ENCODE results near the gene DDX20.

The DDX20 gene, protein sequence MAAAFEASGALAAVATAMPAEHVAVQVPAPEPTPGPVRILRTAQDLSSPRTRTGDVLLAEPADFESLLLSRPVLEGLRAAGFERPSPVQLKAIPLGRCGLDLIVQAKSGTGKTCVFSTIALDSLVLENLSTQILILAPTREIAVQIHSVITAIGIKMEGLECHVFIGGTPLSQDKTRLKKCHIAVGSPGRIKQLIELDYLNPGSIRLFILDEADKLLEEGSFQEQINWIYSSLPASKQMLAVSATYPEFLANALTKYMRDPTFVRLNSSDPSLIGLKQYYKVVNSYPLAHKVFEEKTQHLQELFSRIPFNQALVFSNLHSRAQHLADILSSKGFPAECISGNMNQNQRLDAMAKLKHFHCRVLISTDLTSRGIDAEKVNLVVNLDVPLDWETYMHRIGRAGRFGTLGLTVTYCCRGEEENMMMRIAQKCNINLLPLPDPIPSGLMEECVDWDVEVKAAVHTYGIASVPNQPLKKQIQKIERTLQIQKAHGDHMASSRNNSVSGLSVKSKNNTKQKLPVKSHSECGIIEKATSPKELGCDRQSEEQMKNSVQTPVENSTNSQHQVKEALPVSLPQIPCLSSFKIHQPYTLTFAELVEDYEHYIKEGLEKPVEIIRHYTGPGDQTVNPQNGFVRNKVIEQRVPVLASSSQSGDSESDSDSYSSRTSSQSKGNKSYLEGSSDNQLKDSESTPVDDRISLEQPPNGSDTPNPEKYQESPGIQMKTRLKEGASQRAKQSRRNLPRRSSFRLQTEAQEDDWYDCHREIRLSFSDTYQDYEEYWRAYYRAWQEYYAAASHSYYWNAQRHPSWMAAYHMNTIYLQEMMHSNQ

DNA sequence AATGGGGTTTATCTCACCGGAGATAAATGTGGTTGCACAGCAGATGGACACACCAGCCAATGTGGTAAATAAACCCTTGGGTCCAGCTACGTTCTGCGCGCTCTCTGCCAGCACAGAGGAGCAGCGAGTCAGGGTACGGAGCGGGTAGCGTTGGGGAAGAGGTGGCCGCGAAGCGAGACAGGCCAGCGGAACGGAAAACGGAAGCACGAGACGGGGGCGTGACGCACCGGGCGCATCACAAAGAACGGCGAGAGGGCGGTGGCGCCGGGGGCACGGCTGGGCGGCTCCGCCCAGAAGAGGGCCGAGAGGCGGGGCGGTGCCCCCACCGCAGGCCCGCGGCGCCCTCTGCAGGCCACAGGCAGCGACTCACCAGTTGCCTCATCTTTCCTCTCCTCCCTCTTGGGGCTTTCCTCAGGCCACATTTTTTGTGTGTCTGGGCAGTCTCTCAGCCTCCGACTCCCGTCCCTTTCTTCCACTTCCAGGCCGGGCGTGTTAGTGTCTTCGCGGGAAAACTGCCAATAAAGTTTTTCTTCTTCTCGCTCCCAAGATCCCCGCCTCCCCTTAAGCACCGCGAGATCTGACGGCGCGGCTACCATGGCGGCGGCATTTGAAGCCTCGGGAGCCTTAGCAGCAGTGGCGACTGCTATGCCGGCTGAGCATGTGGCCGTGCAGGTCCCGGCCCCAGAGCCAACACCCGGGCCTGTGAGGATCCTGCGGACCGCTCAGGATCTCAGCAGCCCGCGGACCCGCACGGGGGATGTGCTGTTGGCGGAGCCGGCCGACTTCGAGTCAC lies at the start of gene DDX20:
TSS of gene DDX20 (plus strand) at position 571 of the 793 bp plus-strand sequence. CDS start at position 595, 24 bp downstream.
- peak; percentile 96 for DNase-seq (ENCODE audit: low read depth)

DNA sequence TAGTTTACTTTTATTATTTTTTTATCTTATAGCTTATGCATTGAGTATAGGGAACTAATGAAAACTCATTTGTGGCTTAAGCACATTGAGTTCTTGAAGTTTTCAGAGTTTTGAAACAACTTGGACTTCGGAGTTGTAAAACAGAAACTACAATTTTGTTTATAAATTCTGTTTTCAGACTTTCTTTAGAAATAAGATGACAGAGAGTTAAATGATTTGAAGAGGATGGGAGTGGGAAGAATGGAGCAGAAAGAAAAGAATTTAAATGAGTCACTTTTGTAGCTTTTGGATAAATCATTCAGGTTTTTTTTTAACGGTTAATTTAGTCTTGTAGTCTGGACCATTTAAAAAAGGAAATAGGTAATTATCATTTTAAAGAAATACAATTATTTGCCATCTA lies 48.8 kb upstream of the DDX20 start:
- DNase-seq (ENCODE audit: low read depth), result no peak

DNA sequence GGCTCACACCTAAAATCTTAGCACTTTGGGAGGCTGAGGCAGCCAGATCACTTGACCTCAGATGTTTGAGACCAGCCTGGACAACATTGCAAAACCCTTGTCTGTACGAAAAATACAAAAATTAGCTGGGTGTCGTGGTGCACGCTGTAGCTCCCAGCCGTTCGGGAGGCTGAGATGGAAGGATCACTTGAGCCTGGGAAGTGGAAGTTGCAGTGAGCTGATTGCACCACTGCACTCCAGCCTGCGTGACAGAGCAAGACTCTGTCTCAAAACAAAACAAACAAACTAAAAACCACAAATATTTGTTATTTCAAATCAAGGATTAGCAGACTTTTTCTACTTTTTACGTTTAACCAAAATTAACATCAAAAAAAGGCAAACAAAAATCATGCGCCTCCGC lies 47.8 kb upstream of the DDX20 start:
- DNase-seq (ENCODE audit: low read depth), result peak; percentile 21

- DNase-seq (ENCODE audit: low read depth), result no peak
Measured at GRCh38 chr1:111709986-111710385, 45.7 kb upstream of the DDX20 start.

- DNase-seq (ENCODE audit: low read depth), result no peak
Measured at GRCh38 chr1:111716333-111716732, 39.4 kb upstream of the DDX20 start.

DNA sequence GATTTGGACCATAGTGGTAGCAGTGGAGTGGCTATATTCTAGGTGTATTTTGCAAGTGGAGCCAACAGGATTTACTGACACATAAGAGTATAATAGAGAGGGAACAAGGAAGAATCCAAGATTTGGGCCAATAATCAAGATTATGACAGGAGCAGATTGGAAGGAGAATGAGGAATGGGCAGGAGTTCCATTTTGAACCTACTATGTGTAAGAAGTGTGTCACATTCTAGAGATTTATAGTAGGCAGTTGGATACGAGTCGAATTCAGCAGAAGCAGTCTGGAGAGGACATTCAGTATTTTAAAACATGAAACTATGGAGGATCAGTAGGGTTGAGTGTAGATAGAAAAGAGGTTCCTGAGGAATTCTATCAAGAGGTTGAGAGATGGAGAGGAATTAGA lies 38.3 kb upstream of the DDX20 start:
- no peak for DNase-seq (ENCODE audit: low read depth)

- no peak for DNase-seq (ENCODE audit: low read depth)
Measured at GRCh38 chr1:111719135-111719534, 36.6 kb upstream of the DDX20 start.

GRCh38 chr1:111719674-111720132 lies 36.0 kb upstream of the DDX20 start:
- DNase-seq (ENCODE audit: low read depth), result no peak

DNA sequence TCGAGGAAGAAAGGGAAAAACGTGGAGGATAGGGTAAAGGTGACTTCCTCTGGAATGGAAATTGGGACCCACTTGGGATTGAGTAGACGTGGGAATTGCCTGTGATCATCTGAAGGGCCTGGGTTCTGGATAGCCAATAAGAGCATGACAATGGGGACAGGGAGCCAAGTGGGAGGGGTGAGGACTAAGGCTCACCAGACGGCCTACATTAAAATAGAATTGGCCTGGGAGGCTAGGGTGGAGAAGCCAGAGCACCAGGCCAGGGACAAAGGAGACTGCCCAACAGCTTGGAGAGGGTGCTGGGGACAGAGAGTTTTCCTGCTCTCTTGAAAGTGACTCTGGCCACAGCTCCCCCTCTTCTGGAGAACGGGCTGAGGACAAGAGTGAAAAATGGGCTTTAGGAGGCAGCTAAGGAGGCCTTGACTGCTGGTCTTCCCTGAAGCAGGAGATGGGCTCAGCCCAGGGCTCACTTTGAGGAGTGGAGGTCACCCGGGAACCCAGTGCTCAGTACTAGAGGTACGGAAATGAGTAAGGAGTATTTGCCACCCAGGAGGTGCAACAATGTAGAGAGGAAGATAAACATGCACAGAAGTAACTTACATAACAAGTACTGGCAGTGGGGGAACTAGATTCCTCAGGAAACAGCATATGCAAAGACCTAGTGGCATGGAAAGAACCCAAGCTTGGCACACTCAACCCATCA lies 35.3 kb upstream of the DDX20 start:
- DNase-seq (ENCODE audit: low read depth), result no peak

- DNase-seq (ENCODE audit: low read depth), result no peak
Measured at GRCh38 chr1:111720977-111721786, 34.5 kb upstream of the DDX20 start.

DNA sequence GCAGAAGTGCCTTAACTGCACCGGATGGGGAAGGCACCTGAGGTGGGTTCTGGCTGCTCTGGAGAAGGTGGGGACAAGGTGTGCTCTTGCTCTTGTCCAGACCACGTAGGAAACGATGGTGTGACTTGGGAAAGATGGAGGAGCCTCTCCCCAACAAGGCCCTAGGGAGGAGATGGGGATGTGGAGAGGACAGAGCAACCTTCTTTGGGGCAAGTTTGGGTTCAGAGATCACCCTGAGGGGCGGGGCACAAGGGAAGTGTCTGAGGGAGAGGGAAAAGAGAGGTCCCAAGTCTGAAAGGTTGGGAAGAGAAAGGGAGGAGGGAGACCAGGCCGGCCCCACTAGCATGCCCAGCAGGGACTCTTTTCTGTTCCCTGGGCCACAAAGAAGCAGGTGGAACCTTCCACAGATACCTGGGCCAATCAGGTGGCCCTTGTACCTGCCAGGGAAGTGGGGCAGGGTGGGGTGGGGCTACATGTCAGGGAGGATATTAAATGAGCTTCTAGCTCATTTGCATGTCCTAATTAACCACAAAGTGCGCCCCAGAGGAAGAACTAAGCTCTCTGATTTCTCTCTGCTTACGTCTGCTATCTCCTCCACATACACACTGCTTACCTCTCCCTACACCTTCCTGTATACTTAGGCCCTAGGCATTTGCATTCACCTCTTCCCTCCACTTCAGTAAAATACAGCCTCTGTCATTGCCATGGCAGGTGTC lies 32.5 kb upstream of the DDX20 start:
- no peak for DNase-seq (ENCODE audit: low read depth)

DNA sequence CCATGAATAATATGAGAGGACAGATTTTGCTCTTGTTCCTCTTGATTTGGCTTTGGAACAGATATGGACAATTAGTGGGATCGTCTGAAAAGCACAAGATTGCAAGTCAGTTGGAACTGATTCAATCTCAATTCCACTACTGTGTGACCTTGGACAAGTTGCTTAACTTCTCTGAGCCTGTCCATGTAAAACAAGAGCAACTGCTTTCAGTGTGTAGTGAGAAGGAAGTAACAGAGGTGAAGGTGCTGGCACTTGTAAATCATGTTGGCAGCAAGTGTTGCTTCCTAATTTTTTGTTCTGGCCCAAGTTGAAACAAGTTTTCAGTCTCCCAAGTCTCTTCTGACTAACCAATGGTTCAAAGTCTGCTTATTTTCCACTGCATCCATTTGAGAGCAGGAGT lies 31.8 kb upstream of the DDX20 start:
- DNase-seq (ENCODE audit: low read depth), result no peak

DNA sequence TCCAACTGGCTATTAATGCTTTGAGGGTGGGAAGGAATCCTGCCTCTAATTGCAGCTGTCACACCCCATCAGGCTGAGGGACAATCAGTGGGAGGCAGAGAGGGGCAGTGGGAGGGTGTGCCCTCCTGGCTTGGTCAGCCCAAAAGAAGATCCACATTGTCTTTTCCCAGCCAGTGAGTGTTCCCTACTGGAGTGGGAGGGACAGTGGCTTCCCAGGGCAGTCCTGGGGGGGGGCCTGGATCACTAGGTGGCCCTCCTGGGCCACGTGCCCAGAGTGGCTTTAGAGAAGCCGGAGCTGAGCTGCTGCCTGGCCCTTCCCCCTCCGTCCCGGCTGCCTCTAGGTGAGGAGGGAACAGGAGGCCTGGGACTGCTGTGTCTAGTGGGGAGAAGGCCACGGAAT lies 30.5 kb upstream of the DDX20 start:
- DNase-seq (ENCODE audit: low read depth), result no peak

GRCh38 chr1:111727056-111727455 lies 28.6 kb upstream of the DDX20 start:
- no peak for DNase-seq (ENCODE audit: low read depth)

DNA sequence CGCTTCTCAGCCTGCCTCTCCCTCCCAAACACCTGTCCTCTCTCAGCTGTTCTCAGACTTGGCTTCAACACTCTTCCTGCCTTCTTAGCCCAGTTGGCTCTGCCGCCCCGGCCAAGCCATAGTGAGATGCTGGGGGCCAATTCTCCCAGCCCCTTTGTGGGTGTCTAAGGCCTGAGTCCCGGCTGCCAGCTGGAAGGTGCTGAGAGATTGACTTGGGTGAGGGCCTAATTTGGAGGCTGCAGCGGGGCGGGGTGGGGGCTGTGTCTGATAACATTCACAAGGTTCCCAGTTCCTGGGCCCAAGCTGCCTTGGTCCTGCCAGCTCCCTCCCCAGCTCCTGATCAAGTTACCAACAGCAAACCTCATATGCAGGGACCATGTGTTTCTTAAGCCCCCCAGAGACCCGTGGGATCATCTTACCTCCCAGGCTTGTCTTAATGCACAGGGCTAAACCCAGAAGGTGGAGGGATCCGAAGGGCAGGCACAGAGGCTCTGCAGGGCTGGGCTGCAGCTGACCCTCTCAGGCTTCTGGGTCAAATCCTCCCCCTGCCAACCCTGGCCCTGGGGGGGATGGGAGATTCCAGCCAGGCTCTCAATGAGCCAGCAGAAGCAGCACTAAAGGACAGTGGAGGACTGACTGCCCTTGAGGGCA lies 26.3 kb upstream of the DDX20 start:
- DNase-seq (ENCODE audit: low read depth), result no peak

DNA sequence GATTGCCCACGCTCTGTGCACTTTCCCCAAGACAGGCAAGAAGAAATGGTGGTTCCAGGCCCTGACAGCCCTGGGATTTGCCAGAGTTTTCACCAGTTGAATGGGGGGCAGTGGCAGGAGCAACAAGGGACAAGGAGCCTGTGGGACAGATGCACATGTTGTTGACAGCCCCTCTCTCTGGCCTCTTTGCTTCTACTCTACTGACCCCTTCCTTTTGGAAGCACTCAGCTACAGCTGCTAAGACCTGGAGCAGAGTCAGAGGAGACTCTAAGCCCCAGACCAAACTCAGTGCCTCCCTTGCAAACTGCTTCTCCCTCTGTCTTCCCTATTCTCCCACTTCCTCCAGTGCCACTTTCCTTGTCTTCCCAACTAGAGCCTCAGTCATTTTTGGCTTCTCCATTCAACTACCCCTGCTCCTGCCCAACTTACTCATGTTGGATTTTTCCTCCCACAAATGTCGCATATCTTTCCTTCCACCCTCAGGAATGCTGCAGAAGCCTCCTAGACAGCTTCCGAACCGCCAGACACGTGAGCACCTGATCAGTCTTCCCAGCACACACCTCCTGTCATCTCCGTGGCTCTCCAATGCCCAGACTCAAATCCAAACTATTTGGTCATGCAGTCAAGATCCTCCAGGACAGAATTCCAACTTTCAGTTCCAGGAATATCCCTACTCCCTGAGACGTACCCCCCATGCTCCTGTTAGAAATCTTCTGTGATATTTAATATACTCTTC lies 25.6 kb upstream of the DDX20 start:
- DNase-seq (ENCODE audit: low read depth), result no peak

DNA sequence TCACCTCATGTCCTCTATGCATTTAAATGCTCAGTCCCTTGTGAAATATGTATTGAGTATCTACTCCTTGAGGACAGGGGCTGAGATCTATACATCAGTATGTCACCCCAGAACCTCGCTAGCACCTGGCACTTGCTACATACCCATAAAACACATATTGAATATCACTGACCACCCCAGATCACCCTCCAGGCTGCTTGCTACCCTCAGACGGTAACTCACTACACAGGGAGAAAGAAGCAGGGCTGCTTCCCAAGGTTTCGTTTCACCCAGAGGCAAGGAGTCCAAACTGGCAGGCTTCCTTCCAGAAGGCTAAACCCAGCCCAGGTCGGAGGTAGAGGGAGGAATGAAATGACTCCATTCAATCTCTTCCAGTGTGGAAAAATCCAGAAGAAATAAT lies 25.0 kb upstream of the DDX20 start:
- no peak for DNase-seq (ENCODE audit: low read depth)

- DNase-seq (ENCODE audit: low read depth), result no peak
Measured at GRCh38 chr1:111731956-111732355, 23.7 kb upstream of the DDX20 start.

GRCh38 chr1:111732718-111733117 lies 23.0 kb upstream of the DDX20 start:
- DNase-seq (ENCODE audit: low read depth), result no peak
